Left kidney (tissue), 2 donors: Measurements from ENCODE around the gene CHORDC1. TPM values are rescaled to one million over a fixed set of nuclear protein-coding genes. Genes with fewer than 3 reads are reported as not detected.
A peak's percentile ranks its signal among the peaks of the same experiment; 100 is the strongest.
"Not testable (repeated sequence)": the region's sequence is repeated elsewhere in the genome, so short reads cannot be mapped to it uniquely, and the experiment has no call there.

ENCODE experiments used
- DNase-seq: peaks from one replicate; pipeline ENCODE4 v3.0.0-alpha.2; 2013
- polyA plus RNA-seq: library from polyadenylated mRNA; unstranded; fragments of 120-200 nt; gene quantifications from one replicate; pipeline ENCODE4 v1.2.1, GENCODE V29; 2013; ENCODE audit not compliant: insufficient read length

CHORDC1 gene
- polyA plus RNA-seq, 1 donor, result 60.3 TPM

- DNase-seq, result no peak
Measured at GRCh38 chr11:90219438-90219837, 3.4 kb downstream of the CHORDC1 start.

GRCh38 chr11:90218606-90219005, 4.2 kb downstream of the CHORDC1 start:
- no peak for DNase-seq

- no peak for DNase-seq
Measured at GRCh38 chr11:90216611-90217010, 6.2 kb downstream of the CHORDC1 start.

- DNase-seq, result no peak
Measured at GRCh38 chr11:90213322-90213721, 9.5 kb downstream of the CHORDC1 start.

- no peak for DNase-seq
Measured at GRCh38 chr11:90208857-90209256, 14.0 kb downstream of the CHORDC1 start.

GRCh38 chr11:90207992-90208391, 14.9 kb downstream of the CHORDC1 start:
- not testable (repeated sequence) for DNase-seq

- DNase-seq, result peak; percentile 50
Measured at GRCh38 chr11:90204832-90205646, 17.8 kb downstream of the CHORDC1 start.

GRCh38 chr11:90204407-90204806, 18.4 kb downstream of the CHORDC1 start:
- no peak for DNase-seq

DNA sequence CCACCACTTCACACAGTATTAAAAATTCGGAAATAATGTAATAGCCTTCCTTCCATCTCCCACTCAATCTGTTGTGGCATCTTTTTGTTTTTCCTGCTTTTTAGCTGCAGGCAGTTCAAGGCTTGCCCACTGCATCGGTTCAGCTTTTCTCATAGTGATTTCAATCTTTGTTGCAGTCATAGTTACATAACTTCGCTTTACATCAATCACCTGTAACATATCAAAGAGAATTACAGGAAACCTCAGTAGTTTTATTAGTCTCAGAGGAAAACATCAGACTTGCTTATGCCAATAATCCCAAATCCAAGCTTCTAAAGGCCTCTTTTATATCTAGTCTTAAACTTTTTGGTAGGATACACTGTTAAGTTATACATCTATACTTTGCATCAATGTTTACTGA, 20.5 kb downstream of the CHORDC1 start:
- DNase-seq, result no peak

- no peak for DNase-seq
Measured at GRCh38 chr11:90197377-90197776, 25.5 kb downstream of the CHORDC1 start.

DNA sequence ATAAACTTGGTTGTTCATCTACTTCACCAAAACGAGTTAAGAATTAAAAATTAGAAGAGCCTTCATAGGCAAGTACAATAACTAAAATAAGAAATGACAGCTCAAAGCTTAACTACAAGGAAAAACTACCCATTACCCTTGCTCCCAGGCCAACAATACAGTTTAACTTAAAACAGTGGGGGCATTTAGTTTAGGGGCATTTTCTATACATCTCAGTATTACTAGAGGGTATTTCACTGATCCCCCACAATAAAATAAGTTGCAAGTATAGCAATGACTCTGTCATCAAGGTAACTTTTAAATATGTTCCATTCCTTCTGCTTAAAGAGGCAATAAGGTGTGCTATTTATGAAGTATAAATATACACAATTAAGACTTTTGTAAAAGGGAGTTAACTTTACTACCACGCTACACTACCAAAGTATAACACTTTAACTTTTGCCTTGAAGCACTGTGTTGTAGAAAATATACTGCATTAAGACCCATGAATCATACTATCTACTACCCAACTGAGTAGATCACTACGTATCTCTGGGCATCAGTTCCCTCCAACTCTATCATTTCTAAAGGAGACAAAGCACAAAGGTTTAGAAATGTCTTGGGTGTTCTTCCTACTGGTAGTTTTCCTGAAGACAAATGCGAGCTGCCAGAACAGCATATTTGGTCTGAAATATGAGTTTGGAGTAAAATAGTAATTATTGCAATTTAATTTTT, 29.8 kb downstream of the CHORDC1 start:
- no peak for DNase-seq

DNA sequence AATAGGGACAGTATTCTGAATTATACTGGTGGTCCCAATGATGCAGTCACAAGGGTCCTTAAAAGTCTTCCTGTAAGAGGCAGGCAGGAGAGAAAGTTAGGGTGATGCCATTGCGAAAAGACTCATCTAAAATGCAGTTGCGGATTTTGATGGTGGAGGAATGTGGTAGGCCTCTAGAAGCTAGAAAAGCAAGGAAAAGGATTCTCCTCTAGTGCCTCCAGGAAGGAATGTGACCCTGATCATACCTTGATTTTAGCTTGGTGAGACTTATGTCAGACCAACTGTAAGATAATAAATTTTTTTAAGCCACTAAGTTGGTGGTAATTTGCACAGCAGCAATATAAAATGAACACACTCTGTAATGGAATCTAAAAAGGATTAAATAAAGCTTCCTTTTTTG, 33.8 kb downstream of the CHORDC1 start:
- DNase-seq, result no peak

DNA sequence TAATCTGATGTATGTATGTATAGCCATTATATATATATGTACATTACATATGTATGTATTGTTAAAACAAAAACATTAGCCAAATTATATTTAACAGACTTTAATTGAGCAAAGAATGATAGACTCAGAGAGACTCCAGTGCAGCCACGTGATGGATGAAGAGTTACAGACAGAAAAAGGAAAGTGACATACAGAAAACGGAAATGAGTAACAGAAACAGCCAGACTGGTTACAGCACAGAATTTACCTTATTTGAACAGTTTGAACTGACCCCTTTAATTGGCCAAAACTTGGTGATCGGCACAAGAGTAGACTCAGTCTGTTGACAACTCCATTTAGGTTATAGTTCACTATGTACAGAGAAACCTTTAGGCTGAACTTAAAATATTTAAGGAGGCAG, 35.0 kb downstream of the CHORDC1 start:
- no peak for DNase-seq

- no peak for DNase-seq
Measured at GRCh38 chr11:90179923-90180322, 42.9 kb downstream of the CHORDC1 start.

- DNase-seq, result no peak
Measured at GRCh38 chr11:90178751-90179150, 44.1 kb downstream of the CHORDC1 start.

DNA sequence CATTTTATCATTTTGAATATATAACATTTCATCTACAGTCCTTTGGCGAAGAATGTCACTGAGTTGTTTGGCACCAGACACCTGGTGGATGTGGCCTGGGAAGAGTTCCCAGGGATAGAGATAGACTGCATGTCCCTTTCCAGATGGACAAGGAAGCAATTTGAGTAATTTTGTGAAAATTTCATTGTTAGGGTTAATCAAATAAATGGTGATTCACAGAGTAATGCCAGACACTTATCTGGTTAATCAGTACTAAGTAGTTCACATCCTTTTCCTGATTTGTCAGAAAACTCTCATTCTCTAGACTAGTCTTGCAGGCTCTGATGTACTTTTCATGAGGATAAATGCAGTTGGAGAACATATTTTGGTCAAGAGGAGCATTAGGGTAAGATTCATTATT, 46.8 kb downstream of the CHORDC1 start:
- DNase-seq, result no peak

DNA sequence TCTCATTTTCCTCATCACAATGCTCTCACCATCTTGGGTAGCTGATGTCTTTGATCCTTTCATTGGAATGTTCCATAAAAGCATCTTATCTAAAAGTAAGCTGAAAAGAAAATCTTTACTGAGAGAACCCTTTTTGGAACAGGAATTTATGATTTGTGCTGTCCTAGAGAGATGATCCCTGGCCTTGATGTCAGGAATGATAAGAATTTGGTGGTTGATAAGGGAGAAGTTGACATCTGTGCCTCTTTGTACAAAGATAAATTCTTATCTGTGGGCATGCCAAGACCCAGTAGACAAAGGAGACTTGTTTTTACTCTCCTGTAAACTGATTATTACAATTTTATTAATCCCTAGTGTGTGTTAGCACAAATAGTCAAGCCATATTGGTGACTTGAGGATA, 51.5 kb downstream of the CHORDC1 start:
- DNase-seq, result no peak

GRCh38 chr11:90168571-90168970, 54.3 kb downstream of the CHORDC1 start:
- no peak for DNase-seq

- not testable (repeated sequence) for DNase-seq
Measured at GRCh38 chr11:90167704-90168103, 55.1 kb downstream of the CHORDC1 start.

DNA sequence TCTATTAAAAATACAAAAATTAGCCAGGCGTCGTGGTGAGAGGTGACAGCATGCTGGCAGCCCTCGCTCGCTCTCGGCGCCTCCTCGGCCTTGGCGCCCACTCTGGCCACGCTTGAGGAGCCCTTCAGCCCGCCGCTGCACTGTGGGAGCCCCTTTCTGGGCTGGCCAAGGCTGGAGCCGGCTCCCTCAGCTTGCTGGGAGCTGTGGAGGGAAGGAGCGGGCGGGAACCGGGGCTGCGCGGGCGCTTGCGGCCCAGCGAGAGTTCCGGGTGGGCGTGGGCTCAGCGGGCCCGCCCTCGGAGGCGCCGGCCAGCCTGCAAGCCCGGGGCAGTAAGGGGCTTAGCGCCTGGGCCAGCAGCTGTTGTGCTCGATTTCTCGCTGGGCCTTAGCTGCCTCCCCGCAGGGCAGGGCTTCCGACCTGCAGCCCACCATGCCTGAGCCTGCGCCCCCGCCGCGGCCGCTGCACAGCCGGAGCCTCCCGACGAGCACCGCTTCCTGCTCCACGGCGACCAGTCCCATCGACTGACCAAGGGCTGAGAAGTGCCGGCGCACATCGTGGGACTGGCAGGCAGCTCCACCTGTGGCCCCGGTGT, 55.8 kb downstream of the CHORDC1 start:
- not testable (repeated sequence) for DNase-seq
